T-helper 2 cell (primary cell): Measurements from ENCODE around the gene TMEM223.
"Not testable (repeated sequence)": the region's sequence is repeated elsewhere in the genome, so short reads cannot be mapped to it uniquely, and the experiment has no call there.

ENCODE experiments used
- DNase-seq, 5 experiments: peaks; one replicate each; pipeline versions ENCODE4 v3.0.0 to v3.0.0-alpha.2; 2012 to 2022

The TMEM223 gene

GRCh38 chr11:62799486-62799885, 7.7 kb upstream of the TMEM223 start:
- no peak for DNase-seq

- no peak for DNase-seq
These were observed 4.5 kb upstream of the TMEM223 start for GRCh38 chr11:62796281-62796680.

DNA sequence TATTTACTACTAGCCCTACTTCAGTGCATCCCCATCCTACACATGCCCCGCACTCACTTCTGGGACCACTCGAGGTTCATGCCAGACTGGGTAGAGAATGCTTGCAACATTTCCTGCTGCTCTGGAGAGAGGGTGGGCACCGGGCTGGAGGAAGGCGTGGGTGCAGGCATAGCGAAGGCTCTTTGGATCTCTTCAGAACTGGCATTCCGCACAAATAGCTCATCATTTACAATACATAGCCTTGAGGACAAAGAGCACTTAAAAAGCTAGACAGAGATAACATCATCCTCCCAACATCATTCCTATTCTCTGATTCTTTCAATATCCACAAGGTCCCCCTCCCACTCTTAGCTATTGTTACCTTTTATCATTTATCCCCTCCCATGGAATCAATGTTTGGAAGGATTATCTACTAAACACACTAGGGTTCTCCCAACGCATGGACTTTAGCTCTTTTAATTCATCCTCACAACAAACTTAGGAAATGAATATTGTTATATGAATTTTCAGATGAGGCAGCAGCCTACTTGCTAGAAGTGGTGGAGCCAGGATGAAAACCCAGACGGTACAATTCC, 2.5 kb upstream of the TMEM223 start:
- no peak for DNase-seq

- DNase-seq: no peak
These were observed 383 bp upstream of the TMEM223 start for GRCh38 chr11:62792202-62792575.

DNA sequence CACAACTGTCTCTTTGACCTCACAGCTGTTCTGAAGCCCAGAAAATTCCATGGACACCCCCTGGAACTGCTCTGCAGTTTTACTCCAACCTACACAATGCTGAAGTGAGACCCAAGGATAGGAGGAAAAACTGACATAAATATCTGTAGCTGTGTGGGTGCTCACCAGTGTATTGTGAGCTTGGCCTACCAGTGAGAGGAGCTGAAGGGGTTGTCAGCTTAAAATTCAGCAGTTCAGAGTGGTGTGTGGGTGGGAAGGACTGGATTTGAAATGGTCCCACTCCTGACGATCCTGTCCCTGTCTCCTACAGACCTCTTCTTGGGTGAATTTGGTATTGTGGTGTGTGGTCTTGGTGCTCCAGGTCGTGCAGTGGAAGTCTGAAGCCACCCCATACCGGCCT, 2.2 kb downstream of the TMEM223 start:
- no peak for DNase-seq

DNA sequence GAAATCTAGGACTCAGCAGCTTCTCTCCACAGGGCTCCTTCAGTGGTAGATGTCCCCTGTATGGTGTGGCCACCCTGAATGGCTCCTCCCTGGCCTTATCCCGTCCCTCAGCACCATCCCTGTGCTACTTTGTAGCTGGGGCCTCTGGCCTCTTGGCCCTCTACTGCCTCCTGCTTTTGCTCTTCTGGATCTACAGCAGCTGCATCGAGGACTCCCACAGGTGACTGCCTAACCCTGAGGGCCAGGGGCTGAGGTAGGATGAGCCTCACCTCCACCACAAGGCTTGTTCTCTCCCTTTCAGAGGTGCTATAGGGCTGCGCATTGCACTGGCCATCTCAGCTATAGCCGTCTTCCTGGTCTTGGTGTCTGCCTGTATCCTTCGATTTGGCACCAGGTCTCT, 2.8 kb downstream of the TMEM223 start:
- DNase-seq: no peak

- DNase-seq: peak; percentile 84 to 98 (median 96)
These were observed 4.6 kb downstream of the TMEM223 start, which contains the start of gene TMEM179B for GRCh38 chr11:62787005-62787759. Gene TMEM179B (plus strand): TSS chr11:62787402. CDS start chr11:62787432, 30 bp downstream.

GRCh38 chr11:62786318-62787004, 5.3 kb downstream of the TMEM223 start:
- peak; percentile 71 to 84 (median 77) for DNase-seq

DNA sequence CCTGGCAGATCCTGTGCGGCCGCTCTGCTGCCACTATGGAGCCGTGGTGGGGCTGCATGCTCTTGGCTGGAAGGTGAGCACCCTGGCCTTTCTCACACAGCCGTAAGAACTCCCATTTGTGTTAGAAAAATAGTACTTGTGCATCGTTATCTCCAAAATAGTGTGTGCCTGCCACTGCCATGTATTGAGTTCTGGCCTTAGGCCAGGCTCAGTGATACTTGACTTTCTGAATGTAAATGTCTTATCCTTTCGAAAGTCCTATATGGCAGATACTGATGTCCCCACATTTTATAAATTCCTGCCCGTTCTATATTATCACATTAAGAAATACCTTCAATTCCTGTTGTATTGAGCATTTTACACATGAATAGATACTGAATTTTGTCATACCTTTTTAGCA, 9.1 kb downstream of the TMEM223 start:
- no peak for DNase-seq

GRCh38 chr11:62778441-62778840, 13.4 kb downstream of the TMEM223 start:
- DNase-seq: no peak

DNA sequence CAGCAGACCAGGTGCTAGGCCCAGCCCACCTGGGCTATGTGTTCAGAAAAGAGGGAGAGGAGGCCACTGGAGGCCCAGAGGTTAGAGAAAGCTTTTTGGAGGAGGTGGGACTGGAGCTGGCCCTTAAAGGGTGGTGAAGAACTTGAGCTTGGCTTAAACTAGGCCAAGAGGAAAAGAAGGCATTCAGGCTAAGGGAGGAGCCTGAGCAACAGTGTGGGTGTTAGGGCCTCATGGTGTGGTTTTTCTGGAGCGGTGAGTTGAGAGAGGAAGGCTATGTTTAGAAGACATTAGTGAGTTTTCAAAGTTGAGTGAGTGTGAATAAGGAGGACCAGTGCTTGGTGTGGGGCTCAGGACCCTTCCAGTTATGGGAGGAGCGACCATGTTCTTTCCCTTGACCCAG, 14.4 kb downstream of the TMEM223 start:
- no peak for DNase-seq

GRCh38 chr11:62775646-62776045, 16.2 kb downstream of the TMEM223 start:
- DNase-seq: no peak

GRCh38 chr11:62774407-62774806, 17.4 kb downstream of the TMEM223 start:
- DNase-seq: no peak

GRCh38 chr11:62771144-62772021, 20.4 kb downstream of the TMEM223 start, which contains the start of gene TAF6L:
Gene TAF6L (plus strand): TSS chr11:62771396. CDS start chr11:62775784, 4,388 bp downstream.
- DNase-seq: peak; percentile 82 to 95 (median 87)

DNA sequence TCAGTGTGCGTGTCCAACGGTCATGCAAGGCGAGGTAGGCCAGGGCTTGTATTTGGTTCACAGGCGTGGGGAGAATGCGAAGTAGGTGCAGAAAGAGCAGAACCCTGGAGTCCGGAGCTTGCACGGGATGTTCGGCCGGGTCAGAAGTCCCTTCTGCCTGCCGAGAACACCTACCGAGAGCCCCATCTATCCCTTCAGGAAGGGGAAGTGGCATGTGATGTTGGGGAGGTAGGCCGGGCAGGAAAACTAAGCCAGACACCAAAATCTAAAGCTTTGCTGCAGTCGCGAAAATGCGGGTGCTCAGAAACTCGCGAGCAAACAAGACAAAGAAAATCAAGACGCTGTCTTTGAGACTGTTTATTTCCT, 21.0 kb downstream of the TMEM223 start:
- no peak for DNase-seq

- not testable (repeated sequence) for DNase-seq
These were observed 31.0 kb downstream of the TMEM223 start for GRCh38 chr11:62760867-62761227.

- no peak for DNase-seq
These were observed 33.7 kb downstream of the TMEM223 start for GRCh38 chr11:62757846-62758788.

- no peak for DNase-seq
These were observed 36.7 kb downstream of the TMEM223 start for GRCh38 chr11:62755086-62755615.

- DNase-seq: peak; percentile 91 to 100 (median 95)
These were observed 37.8 kb downstream of the TMEM223 start, which contains the start of gene ZBTB3 for GRCh38 chr11:62753736-62754603. Gene ZBTB3 (minus strand): TSS chr11:62754160. CDS start chr11:62753664, 496 bp downstream.
